Breast epithelium (tissue), 3 donors: ENCODE results near the gene ABTB2.

Experiments
- CTCF ChIP-seq, 3 donors: fragments of 450-650 bp; IDR thresholded peaks; one replicate each; pipeline ENCODE4 v1.5.1; 2016 to 2017; ENCODE audit warnings: antibody characterized with exemption in 3 of 3, mild to moderate bottlenecking in 3 of 3, moderate library complexity in 3 of 3
- POLR2AphosphoS5 ChIP-seq, 3 donors: sonication (generic); formaldehyde crosslinking; IDR thresholded peaks; one replicate each; pipeline ENCODE4 v1.6.1; 2017; ENCODE audit warnings: antibody characterized with exemption in 3 of 3

GRCh38 chr11:34182425-34182824 is 175.4 kb downstream of the ABTB2 start:
- TF ChIP-seq CTCF (IDR thresholded peaks at IDR 0.05) (no peak), POLR2AphosphoS5 (IDR thresholded peaks at IDR 0.05) (no peak)
